ENCODE measurements around the gene MOB3C.
A peak's percentile ranks its signal among the peaks of the same experiment; 100 is the strongest.

Gene MOB3C

DNA sequence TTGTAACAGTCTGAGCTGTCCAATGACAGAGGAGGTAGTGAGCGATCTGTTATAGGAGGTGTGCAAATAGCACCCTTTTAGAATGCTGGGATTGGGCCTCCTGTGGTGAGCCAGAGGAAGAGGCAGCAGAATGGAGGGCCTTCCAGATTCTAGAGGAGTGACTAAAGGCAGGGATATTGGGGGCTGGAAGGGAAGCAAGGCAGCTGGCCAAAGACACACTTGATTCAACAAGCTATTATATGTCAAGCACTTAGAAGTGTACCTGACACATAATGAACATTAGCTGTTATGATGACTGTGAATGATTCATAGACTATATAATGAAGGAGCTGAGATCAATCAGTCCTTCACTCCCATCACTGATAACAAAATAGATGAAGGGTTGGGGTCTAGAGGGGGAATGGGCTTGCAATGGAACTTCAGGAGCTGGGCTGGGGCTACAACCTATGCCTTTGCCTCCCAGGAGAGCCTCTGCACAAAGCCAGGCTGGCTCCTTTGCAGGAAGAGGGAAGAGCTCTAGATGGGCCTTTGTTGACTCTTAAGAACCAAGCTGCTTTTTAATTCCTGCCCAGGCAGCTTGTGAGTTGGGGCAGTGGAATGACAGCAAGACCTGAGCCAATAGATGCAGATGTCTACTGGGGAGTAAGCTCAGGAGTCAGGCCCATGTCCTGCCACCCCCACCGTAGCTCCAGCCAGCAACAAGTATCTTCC is 10.2 kb downstream of the MOB3C start:
- no peak for DNase-seq (ENCODE audit: low read depth in 2 of 2)

DNA sequence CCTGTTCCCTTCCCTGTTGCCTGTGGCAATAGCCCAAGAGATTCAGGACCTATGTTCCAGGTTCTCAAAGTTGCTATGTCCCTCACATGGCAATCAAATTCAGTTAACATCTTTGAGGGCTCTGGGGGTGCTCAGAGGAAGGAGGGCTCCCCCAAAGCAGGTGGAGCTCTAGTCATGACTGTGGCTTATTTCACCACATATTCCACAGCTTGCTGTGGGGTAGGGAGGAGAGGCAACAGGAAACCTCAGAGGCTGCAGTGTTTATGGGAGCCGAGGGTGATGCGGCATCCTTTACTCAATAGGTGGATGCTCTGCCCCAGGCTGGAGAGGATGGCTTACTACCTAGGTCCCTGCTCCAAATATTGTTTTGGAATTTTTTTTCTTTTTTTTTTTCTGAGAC is 11.4 kb downstream of the MOB3C start:
- no peak for DNase-seq (ENCODE audit: low read depth in 2 of 2)

DNA sequence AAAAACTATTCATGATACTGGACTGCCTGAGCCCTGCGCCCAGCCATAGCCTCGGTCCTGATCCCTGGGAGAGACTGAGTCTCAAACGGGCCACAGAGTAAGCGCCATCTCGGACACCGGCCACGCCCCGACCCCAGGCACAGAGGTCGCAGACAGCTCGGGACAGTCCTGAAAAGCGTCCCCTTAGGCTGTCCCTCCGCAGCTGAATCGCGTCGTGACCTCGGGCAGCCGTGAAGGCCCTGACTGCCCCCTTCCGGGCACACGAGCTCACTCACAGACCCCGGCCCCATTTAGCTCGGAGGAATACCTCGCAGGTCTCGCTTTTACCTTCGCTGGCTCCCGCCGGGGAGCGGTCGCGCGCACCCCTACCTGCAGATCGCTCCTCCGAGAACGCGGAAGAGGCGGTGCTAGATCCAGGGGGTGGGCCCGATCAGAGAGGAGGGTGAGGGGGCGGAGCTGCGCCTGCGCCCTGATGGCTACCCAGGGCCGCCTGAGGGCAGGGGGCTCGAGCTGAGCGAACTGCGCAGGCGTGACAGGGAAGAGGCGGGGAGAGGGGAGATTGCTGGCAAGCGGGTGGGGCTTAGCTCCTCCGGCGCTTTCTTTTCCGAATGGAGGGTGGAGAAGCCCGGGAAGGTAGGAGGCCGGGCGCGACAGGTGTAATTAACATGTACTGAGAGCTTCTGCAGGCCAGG is 12.6 kb downstream of the MOB3C start, which contains the start of gene MKNK1:
Gene MKNK1 (minus strand): TSS at position 411 of the 692 bp plus-strand sequence. CDS start 20,941 bp downstream, outside the sequence.
- peak; percentile 98 to 99 for DNase-seq (ENCODE audit: low read depth in 2 of 2)

- DNase-seq (ENCODE audit: low read depth in 2 of 2), result no peak
Observed at GRCh38 chr1:46603481-46603857, 13.1 kb downstream of the MOB3C start.

DNA sequence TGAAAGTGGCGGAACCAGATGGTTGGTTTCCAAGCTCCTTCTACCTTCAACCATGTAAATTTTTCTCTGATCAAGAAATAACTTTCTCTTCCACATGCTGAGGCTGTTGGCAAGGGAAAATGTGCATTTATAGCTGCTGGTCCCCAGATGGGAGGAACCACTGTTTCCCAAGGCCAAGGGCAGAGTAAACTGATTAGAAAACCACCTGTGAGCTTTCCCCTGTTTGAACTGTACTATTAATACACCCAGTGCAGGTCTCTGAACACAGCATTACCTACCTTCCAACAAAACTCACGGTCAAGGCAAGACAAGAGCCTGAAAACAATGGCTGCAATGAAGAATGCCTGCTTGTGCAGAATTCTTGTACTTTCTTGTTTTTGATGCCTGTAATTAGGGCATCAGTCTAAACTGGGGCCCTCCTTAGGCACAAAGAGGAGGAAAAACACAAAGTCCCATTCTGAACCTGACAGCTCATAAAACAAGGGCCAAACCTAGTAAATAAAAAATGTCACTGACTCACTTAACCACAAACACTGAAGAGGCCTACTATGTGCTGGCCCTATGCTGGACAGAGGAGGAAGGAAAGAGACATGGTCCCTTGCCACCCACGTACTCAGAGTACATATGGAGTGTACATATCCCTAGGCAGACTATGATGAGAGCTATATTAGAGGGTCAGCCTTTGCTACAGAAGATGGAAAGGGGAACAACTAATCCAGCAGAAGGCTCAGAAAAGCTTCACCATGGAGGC is 15.2 kb downstream of the MOB3C start:
- no peak for DNase-seq (ENCODE audit: low read depth in 2 of 2)

DNA sequence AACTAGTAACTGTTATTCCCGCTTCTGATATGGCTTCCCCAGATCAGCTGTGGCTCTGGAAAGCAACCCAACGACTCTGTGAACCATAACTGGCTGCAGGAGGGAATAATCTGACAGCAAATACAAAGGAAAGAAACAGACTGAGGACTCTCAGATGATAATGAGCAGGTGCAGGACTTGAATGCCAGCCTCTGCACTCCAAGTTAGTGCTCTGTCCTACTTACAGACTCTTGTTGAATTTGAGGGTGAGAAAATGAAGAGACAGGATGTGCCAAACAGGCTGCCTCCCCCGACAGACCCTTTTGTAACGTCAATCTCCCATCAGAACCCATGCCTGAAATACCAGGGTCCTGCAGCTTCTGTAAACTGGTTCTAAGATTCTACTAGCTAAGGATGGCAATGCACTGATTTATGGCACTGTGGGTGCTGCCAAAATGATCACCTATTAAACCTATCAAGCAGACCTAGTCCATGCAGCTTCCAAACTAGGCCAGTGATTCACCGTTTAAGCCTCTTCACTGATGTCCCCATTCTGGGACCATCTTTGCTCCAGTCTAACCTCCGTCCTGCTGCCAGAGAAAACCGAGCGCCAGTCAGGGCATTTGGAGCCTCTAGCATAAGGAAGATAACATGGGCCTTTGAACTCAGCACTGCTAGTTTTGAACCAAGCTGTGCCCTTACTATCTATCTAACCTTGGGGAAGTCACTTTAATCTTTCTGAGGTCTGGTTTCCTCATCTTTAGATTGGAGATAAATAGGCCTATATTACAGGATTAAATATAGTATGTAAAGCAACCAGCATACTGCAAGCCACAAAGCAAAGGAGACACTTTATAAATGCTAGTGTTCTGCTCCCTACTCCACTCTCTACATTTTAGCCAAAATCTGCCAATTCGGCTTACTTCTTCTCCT is 17.3 kb downstream of the MOB3C start:
- DNase-seq (ENCODE audit: low read depth in 2 of 2), result no peak

DNA sequence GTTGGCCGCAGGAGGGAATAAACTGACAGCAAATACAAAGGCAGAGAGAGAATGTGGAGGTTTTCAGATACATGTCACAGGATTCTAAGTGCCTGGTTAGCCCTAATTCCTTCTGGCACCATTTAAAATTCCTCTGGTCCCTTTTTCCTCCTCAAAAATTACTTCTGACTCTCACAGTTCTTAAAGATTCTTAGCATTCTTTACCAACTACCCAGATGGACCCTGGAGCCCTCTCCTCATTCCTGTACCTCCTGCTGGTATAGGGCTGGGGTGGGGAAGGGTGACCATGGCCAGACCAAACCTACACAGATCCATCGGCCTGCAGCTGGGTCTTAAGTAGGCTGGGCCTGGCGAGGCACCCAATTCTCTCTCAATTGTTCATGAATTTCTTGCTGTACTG is 19.8 kb downstream of the MOB3C start:
- no peak for DNase-seq (ENCODE audit: low read depth in 2 of 2)

DNA sequence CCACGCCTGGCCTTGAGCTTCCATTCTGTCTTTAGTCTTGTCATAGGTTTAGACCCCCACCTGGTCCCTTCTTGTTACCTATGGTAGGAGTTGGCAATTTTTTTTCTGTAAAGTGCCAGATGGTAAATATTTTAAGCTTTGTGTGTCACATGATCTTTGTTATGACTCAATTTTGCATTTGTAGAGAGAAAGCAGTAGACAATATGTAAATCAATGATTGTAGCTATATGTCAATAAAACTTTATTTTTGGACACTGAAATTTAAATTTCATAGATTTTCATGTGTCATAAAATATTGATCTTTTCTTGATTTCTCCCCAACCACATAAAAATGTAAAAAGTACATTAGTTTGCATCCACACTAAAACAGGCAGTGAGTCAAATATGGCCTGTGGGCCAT is 20.6 kb downstream of the MOB3C start:
- DNase-seq (ENCODE audit: low read depth in 2 of 2), result no peak

DNA sequence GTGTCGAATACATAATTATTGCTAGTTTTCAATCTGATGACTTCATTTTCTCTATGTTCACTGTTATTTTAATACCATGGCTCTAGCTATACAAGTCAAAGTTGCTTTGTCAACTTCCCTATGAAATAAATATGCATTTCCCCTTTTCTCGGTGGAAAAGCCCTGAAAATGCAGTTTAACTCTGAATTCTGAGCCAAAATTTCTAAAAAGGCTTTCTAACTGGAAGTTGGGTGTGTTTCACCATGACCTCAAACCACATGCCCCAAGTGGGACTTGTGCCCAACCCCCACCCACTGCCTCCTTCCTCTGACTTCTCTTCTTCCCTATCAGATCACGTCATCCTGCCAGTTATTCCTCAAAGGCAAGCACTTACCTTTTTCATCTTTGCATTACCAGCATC is 21.5 kb downstream of the MOB3C start:
- DNase-seq (ENCODE audit: low read depth in 2 of 2), result no peak

DNA sequence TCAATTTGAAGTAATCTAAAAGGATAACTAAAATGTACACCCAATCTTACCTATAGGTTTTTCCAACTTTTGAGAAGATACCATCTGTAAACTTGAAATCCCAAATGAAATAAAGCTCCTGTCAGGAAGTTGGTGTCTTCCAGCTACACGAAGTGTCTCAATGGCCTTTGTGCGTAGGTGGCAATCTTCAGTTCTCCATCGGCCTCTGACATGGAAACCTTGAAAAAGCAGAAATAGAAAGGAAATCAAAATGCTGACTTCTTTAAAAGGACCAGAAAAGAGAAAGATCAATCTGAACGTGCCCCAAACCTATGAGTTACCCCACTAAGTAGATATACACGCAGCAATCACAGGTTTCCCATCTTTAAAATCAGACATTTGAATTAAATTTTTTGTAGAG is 22.5 kb downstream of the MOB3C start:
- no peak for DNase-seq (ENCODE audit: low read depth in 2 of 2)

DNA sequence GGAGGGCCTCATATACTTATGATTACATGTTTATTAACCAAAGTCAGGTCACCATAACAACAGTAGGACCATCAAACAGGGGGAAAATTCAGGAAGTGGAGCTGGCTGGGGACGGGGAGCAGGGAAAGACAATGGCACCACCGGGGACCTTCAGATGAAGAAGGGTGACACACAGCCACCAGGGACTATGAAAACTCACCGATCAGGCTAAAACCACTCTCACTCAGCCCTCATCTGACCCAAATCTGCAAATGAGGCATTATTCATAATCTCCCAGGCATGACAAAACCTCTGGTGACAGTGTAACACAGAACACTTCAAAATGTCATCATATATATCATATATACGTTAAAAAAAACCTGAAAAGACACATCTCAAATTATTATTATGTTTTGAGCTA is 23.8 kb downstream of the MOB3C start:
- no peak for DNase-seq (ENCODE audit: low read depth in 2 of 2)

- no peak for DNase-seq (ENCODE audit: low read depth in 2 of 2)
Observed at GRCh38 chr1:46589529-46589928, 27.1 kb downstream of the MOB3C start.

GRCh38 chr1:46587069-46587468 is 29.5 kb downstream of the MOB3C start:
- DNase-seq (ENCODE audit: low read depth in 2 of 2), result no peak

GRCh38 chr1:46585312-46585938 is 31.2 kb downstream of the MOB3C start:
- DNase-seq (ENCODE audit: low read depth in 2 of 2), result no peak

- no peak for DNase-seq (ENCODE audit: low read depth in 2 of 2)
Observed at GRCh38 chr1:46583494-46583893, 33.1 kb downstream of the MOB3C start.

- DNase-seq (ENCODE audit: low read depth in 2 of 2), result no peak
Observed at GRCh38 chr1:46582972-46583371, 33.6 kb downstream of the MOB3C start.

GRCh38 chr1:46581681-46582455 is 34.7 kb downstream of the MOB3C start:
- peak in 1 of 2 donors; percentile 10 for DNase-seq (ENCODE audit: low read depth in 2 of 2)

DNA sequence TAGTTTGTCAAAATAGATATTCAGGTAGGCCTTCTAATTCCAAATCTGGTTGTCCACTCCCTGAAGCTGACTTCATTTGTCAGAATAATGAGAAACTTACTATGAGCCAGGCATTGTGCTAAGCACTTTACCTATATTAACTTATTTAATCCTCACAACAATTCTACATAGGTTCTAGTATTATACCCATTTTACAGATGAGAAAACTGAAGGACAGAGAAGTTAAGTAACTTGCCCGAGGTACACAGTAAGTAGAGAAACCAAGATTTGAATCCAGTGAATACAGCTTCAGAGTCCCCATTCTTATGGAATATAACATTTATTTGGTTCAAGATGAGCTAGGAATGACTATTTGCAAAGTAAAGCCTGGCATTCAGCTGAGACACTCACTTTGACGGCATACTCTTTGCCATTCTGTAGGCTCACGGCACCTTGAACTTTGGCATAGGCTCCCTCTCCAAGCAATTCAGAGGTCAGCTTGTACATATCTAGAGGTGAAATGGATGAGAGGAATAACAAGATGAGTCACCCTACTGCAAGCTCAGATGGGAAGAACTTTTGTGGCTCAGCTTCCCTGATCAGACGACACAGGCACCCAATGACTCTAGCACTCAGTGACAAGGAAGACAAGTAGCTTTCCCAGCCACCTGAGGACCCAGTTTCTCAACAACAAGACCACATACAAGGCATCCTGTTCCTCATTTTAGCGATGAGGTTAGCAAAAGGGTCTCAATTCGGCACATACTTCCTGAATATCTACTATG is 36.3 kb downstream of the MOB3C start:
- DNase-seq (ENCODE audit: low read depth in 2 of 2), result no peak

- DNase-seq (ENCODE audit: low read depth in 2 of 2), result no peak
Observed at GRCh38 chr1:46577671-46578070, 38.9 kb downstream of the MOB3C start.

DNA sequence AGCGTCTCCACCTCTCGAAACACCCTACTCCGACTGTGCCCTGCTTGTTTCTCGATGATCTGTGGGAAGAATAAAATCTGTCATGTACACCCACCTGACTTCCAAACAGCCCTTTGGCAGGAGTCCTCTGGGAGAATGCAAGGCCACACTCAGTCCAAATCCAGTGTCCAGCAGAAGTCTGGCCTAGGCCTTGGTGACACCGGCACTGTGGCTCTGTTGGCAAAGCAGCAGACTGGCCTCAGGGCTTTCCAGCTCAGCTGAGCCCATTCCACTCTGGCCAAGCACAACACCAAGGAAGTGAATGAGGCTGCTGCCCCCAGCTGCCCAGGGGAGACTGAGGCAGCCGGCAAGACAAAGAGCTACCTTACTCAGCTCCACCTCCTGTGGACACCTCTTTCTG is 40.0 kb downstream of the MOB3C start:
- DNase-seq (ENCODE audit: low read depth in 2 of 2), result no peak

Measured in stimulated activated CD4-positive, alpha-beta T cell treated with anti-CD3 and anti-CD28 coated beads, Interleukin-1b, Interleukin-23, amount 100 ng/mL, for 4 hours (primary cell).